Measurements from ENCODE around the gene MAPK8IP3.
A peak's percentile ranks its signal among the peaks of the same experiment; 100 is the strongest.

The MAPK8IP3 gene

DNA sequence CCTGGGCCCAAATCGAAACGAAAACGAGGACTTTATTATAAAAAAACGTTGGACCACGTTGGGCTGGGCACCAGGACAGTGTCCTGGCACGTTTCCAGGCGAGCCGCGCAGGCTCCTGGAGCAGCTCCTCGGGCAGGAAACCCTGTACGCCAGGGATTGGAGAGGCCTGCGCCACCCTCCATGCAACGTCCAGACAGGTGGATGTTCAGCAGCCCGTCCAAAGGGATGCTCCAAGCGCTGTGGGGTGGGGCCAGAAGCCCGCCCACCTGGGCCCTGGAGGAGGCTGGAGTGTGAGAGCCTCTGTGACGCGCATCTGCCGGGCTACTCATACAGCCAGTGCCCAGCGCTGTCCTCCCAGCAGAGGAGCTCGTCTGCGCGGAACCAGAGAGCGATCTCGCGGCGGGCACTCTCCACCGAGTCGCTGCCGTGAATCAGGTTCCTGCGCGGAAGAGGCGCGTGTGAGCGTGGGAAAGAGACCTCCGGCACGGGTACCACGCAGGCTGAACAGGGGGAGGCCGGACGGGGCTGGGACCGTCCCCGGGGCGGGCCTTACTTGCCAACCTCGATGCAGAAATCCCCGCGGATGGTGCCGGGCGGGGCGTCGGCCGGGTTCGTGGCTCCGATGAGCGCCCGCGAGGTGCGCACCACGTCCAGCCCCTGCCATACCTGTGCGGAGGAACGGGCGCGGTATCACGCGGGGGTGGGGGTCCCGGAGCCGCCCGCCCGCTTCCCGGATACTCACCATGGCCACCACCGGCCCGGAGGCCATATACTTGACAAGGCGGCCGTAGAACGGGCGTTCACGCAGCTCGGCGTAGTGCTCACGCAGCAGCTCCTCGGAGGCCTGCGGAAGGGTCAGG is 64.6 kb downstream of the MAPK8IP3 start:
- peak; percentile 61 to 72 for DNase-seq (ENCODE audit: low read depth in 2 of 2)
- no peak for TF ChIP-seq CTCF (IDR thresholded peaks at IDR 0.05; ENCODE audit: low read depth, low read length)
- H3K4me3 ChIP-seq (replicated peaks in 1 of 2; ENCODE audit: low read depth in 2 of 2, low read length in 2 of 2) = peak overlapping the region; percentile 76 to 78

DNA sequence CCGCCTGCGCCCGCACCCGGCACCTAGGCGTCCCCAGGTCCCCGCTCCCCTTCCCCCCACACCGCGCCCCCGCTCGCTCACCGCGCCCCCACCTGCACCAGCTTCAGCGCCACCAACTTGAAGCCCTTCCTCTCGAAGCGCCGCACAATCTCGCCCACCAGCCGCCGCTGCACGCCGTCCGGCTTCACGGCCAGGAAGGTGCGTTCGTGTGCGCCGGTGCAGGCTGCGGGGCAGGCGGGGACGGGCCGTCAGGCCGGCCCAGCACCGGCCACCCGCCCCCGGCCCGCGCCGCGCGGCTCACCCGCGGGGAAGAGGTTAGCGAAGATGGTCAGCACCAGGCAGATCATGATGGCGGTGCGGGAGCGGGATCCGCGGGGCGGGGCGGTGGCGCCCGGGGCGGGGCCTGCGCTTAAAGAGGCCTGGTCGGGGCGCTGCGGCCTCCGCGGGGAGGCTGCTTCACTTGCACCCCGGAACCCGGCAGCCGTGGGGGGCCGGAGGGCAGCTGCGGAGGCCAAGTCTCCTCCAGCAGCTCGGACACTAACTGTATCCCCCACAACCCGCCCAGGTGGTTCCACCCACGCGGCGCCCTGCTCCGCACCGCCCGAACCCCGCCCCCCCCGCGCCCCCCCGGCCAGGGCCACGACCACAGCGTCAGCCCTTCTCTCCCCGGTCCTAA is 65.3 kb downstream of the MAPK8IP3 start, which contains the start of gene NME3:
Gene NME3 (minus strand): TSS at position 356 of the 676 bp plus-strand sequence. CDS start 9 bp downstream, at position 347.
- TF ChIP-seq CTCF (IDR thresholded peaks at IDR 0.05; ENCODE audit: low read depth, low read length) = no peak
- DNase-seq (ENCODE audit: low read depth in 2 of 2) = peak; percentile 64 to 71
- peak within 1 kb of the TSS; percentile 78 to 80 for H3K4me3 ChIP-seq (replicated peaks in 1 of 2; ENCODE audit: low read depth in 2 of 2, low read length in 2 of 2)

GRCh38 chr16:1771864-1772361 is 65.9 kb downstream of the MAPK8IP3 start:
- H3K4me3 ChIP-seq (replicated peaks in 1 of 2; ENCODE audit: low read depth in 2 of 2, low read length in 2 of 2) = peak overlapping the region; percentile 78 to 80
- no peak for TF ChIP-seq CTCF (IDR thresholded peaks at IDR 0.05; ENCODE audit: low read depth, low read length)
- no peak for DNase-seq (ENCODE audit: low read depth in 2 of 2)

DNA sequence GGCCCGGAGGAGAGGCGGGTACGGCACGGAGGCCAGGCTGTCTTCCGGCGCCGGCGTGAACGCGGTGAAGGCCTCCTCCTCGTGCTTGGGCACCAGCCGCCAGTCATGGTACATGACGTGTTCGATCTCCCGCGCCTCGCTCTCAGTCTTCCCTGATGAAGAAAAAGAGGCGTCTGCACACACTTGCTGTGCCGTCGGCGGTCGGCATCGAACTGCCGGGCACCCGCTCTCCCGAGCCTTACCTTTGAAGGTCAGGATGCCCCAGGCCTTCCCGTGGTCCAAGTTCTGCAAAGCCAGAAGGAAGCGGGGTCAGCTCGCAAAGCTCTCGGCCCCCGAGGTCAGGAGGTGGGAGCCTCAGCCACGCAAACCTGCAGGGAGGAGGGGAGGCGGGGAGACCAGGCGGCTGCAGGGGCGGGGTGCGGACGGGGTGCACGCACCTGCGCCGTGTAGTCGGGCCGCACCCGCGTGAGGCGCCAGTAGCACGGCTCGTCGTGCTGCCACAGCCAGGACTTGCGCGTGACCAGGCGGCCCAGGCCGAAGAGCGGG is 66.4 kb downstream of the MAPK8IP3 start, which contains the start of gene EME2:
Gene EME2 (plus strand): TSS at position 449 of the 546 bp plus-strand sequence. CDS start 418 bp downstream, outside the sequence.
- peak within 1 kb of the TSS; percentile 78 to 80 for H3K4me3 ChIP-seq (replicated peaks in 1 of 2; ENCODE audit: low read depth in 2 of 2, low read length in 2 of 2)
- DNase-seq (ENCODE audit: low read depth in 2 of 2) = peak in 1 of 2 donors; percentile 44
- no peak for TF ChIP-seq CTCF (IDR thresholded peaks at IDR 0.05; ENCODE audit: low read depth, low read length)

DNA sequence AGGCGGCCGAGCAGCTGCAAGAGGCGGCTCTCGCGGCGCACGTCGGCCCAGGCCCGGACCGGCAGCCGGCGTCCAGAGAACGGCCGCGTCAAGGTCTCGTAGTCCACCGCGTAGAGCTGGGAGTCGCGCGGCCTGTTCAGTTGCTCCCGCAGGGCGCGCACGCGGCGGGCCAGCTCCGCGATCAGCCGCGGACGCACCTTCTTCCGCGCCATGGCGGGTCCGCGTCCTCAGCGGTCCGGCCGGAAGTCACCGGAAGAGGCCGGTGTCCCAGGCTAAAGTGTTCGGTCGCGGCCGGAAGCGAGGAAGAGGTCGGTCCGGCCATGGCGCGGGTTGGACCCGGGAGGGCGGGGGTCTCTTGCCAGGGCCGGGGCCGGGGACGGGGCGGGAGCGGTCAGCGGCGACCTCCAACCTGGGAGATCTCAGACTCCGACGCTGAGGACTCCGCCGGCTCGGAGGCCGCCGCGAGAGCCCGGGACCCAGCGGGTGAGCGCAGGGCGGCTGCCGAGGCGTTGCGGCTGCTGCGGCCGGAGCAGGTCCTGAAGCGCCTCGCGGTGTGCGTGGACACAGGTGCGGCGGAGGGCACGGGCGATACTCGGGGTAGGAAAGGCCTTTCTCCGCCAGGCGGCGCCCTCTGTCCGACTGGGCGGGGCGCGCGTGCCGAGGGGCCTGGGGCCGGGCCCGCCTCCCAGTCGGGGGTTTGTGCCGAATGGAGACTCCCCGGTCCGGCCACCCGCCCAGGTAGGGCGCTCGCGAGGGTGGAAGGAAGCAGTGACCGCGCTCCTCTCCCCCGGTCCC is 67.1 kb downstream of the MAPK8IP3 start, which contains the start of gene MRPS34:
Gene MRPS34 (minus strand): TSS at position 227 of the 795 bp plus-strand sequence. CDS start 15 bp downstream, at position 212.
- peak within 1 kb of the TSS; percentile 78 to 80 for H3K4me3 ChIP-seq (replicated peaks in 1 of 2; ENCODE audit: low read depth in 2 of 2, low read length in 2 of 2)
- DNase-seq (ENCODE audit: low read depth in 2 of 2) = peak; percentile 83 to 86
- peak; percentile 38 for TF ChIP-seq CTCF (IDR thresholded peaks at IDR 0.05; ENCODE audit: low read depth, low read length)
